ENCODE data around the gene PLG. TPM values are rescaled to one million over a fixed set of nuclear protein-coding genes. Genes with fewer than 3 reads are reported as not detected.
"Not testable (repeated sequence)": the region's sequence is repeated elsewhere in the genome, so short reads cannot be mapped to it uniquely, and the experiment has no call there.

PLG gene
- total and polyA plus RNA-seq, 2 donors (not counting 1 experiment from before 2014, with no cell fraction given): not detected

DNA sequence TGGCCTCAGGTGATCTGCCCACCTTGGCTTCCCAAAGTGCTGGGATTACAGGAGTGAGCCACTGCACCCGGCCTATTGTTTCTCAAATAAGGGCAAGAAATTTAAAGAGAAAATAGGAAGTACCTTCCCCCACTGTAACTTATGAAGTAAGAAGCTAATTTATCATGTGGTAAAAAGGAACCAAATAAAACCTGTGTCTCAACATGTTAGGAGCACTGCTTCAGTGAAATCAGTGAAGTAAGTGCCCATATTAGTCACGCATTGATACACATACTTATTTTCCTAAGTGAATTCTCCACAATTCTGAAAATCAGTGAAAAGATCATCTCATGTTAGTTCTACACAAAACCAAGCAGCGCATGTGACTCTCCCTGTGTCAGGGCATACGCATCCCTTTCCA, 23.8 kb upstream of the PLG start:
- Histone ChIP-seq H3K4me2 (ENCODE audit: extremely low read depth, insufficient read depth, low read length) (no peak overlapping the region), H3K4me1 (ENCODE audit: control insufficient read depth, extremely low read depth, insufficient read depth, low read length) (no peaks in the 10 kb centered on the region), H3K9ac (ENCODE audit: insufficient read depth, low read length) (no peak overlapping the region), H3K9me3 (ENCODE audit: control insufficient read depth, insufficient read depth, low read depth, low read length) (no peaks in the 10 kb centered on the region), H3K4me3 (replicated peaks in 1 of 4; ENCODE audit: control extremely low read depth in 1 of 4, insufficient read depth in 1 of 4, low read depth in 3 of 4, low read length in 4 of 4) (no peak overlapping the region), H3K27me3 (ENCODE audit: control insufficient read depth, insufficient read depth, low read length) (no peaks in the 10 kb centered on the region), H3K27ac (ENCODE audit: insufficient read depth, low read length) (no peak overlapping the region), H4K20me1 (ENCODE audit: control insufficient read depth, extremely low read depth, insufficient read depth, low read length) (no peaks in the 10 kb centered on the region), H3K36me3 (ENCODE audit: control insufficient read depth, insufficient read depth, low read length) (no peaks in the 10 kb centered on the region), H3K79me2 (ENCODE audit: control insufficient read depth, insufficient read depth, low read length) (no peaks in the 10 kb centered on the region), H2AFZ (ENCODE audit: low read length) (no peak overlapping the region)
- no peak for DNase-seq (ENCODE audit: low read depth in 2 of 2)
- no peak for TF ChIP-seq CTCF (conservative IDR thresholded peaks at IDR 0.05 in 1 of 2, IDR thresholded peaks at IDR 0.05 in 1 of 2; ENCODE audit: low read depth in 1 of 2, low read length in 2 of 2)
- TF ChIP-seq EZH2 (IDR thresholded peaks at IDR 0.05; ENCODE audit: low read length, missing control alignments): no peak

DNA sequence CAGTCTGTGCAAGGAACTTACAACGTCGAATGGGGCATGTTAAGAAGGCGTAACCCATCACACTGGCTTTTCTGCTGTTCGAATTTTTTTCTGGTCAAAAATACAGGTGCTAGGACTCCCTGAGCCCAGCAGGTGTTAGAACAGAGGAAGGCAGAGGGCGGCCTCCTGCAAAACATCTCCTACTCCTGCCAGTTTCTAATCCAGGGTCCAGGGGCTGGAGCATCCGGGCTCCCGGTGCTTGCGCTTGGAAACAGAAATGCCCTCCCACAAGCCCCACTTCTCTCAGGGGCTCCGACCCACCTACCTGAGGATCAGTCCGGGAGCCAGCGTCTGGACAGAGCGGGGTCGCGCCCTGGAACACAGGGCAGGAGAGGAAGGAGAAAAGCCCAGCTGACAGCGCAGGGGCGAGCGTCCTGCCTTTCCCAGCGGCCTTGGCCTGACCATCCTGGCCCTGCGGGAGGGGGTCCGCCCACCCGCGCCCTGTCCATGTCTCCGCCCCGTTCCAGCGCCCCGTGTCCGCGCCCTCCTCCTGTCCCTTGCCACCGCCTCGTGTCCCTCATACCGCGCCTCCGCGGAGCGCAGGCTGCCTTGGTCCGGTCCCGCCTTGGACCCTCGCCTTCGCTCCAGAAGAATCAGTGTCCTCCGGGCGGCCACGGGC, 23.2 kb upstream of the PLG start:
- no peak for DNase-seq (ENCODE audit: low read depth in 2 of 2)
- Histone ChIP-seq H4K20me1 (ENCODE audit: control insufficient read depth, extremely low read depth, insufficient read depth, low read length) (no peaks in the 10 kb centered on the region), H3K4me3 (replicated peaks in 1 of 4; ENCODE audit: control extremely low read depth in 1 of 4, insufficient read depth in 1 of 4, low read depth in 3 of 4, low read length in 4 of 4) (no peak overlapping the region), H3K27me3 (ENCODE audit: control insufficient read depth, insufficient read depth, low read length) (no peaks in the 10 kb centered on the region), H3K9ac (ENCODE audit: insufficient read depth, low read length) (no peak overlapping the region), H3K36me3 (ENCODE audit: control insufficient read depth, insufficient read depth, low read length) (no peaks in the 10 kb centered on the region), H3K4me2 (ENCODE audit: extremely low read depth, insufficient read depth, low read length) (no peak overlapping the region), H3K27ac (ENCODE audit: insufficient read depth, low read length) (no peak overlapping the region), H3K79me2 (ENCODE audit: control insufficient read depth, insufficient read depth, low read length) (no peaks in the 10 kb centered on the region), H3K9me3 (ENCODE audit: control insufficient read depth, insufficient read depth, low read depth, low read length) (no peaks in the 10 kb centered on the region), H2AFZ (ENCODE audit: low read length) (no peak overlapping the region), H3K4me1 (ENCODE audit: control insufficient read depth, extremely low read depth, insufficient read depth, low read length) (no peaks in the 10 kb centered on the region)
- TF ChIP-seq EZH2 (IDR thresholded peaks at IDR 0.05; ENCODE audit: low read length, missing control alignments): no peak
- TF ChIP-seq CTCF (conservative IDR thresholded peaks at IDR 0.05 in 1 of 2, IDR thresholded peaks at IDR 0.05 in 1 of 2; ENCODE audit: low read depth in 1 of 2, low read length in 2 of 2): no peak

- Histone ChIP-seq H3K9me3 (ENCODE audit: control insufficient read depth, insufficient read depth, low read depth, low read length) (no peaks in the 10 kb centered on the region), H3K4me2 (ENCODE audit: extremely low read depth, insufficient read depth, low read length) (no peak overlapping the region), H2AFZ (ENCODE audit: low read length) (no peak overlapping the region), H3K9ac (ENCODE audit: insufficient read depth, low read length) (no peak overlapping the region), H4K20me1 (ENCODE audit: control insufficient read depth, extremely low read depth, insufficient read depth, low read length) (no peaks in the 10 kb centered on the region), H3K27me3 (ENCODE audit: control insufficient read depth, insufficient read depth, low read length) (no peaks in the 10 kb centered on the region), H3K36me3 (ENCODE audit: control insufficient read depth, insufficient read depth, low read length) (no peaks in the 10 kb centered on the region), H3K79me2 (ENCODE audit: control insufficient read depth, insufficient read depth, low read length) (no peaks in the 10 kb centered on the region), H3K4me1 (ENCODE audit: control insufficient read depth, extremely low read depth, insufficient read depth, low read length) (no peaks in the 10 kb centered on the region), H3K4me3 (replicated peaks in 1 of 4; ENCODE audit: control extremely low read depth in 1 of 4, insufficient read depth in 1 of 4, low read depth in 3 of 4, low read length in 4 of 4) (no peak overlapping the region), H3K27ac (ENCODE audit: insufficient read depth, low read length) (no peak overlapping the region)
- no peak for DNase-seq (ENCODE audit: low read depth in 2 of 2)
- TF ChIP-seq CTCF (conservative IDR thresholded peaks at IDR 0.05 in 1 of 2, IDR thresholded peaks at IDR 0.05 in 1 of 2; ENCODE audit: low read depth in 1 of 2, low read length in 2 of 2): no peak
- no peak for TF ChIP-seq EZH2 (IDR thresholded peaks at IDR 0.05; ENCODE audit: low read length, missing control alignments)
Measured at GRCh38 chr6:160679402-160679769, 22.7 kb upstream of the PLG start.

- H3K9me3 ChIP-seq (ENCODE audit: control insufficient read depth, insufficient read depth, low read depth, low read length); H2AFZ ChIP-seq (ENCODE audit: low read length); H3K27ac ChIP-seq (ENCODE audit: insufficient read depth, low read length); H3K4me2 ChIP-seq (ENCODE audit: extremely low read depth, insufficient read depth, low read length); H3K9ac ChIP-seq (ENCODE audit: insufficient read depth, low read length); H3K4me1 ChIP-seq (ENCODE audit: control insufficient read depth, extremely low read depth, insufficient read depth, low read length); H3K27me3 ChIP-seq (ENCODE audit: control insufficient read depth, insufficient read depth, low read length); DNase-seq (ENCODE audit: low read depth in 2 of 2); H4K20me1 ChIP-seq (ENCODE audit: control insufficient read depth, extremely low read depth, insufficient read depth, low read length); H3K4me3 ChIP-seq (replicated peaks in 1 of 4; ENCODE audit: control extremely low read depth in 1 of 4, insufficient read depth in 1 of 4, low read depth in 3 of 4, low read length in 4 of 4); H3K36me3 ChIP-seq (ENCODE audit: control insufficient read depth, insufficient read depth, low read length); H3K79me2 ChIP-seq (ENCODE audit: control insufficient read depth, insufficient read depth, low read length): not testable (repeated sequence)
Measured at GRCh38 chr6:160685101-160685761, 16.8 kb upstream of the PLG start.

Data from fibroblast of lung (primary cell).